BJ (cell line): Measurements from ENCODE around the gene ATF5. TPM values are rescaled to one million over a fixed set of nuclear protein-coding genes. Genes with fewer than 3 reads are reported as not detected.

ENCODE experiments used
- CTCF ChIA-PET: fragments of 350-600 bp; formaldehyde crosslinking; extraction: SDS; loops from one replicate; lab custom pipeline; 2021; ENCODE audit warnings: antibody characterized with exemption, inconsistent platforms; lab: Yijun Ruan, JAX
- POLR2A ChIA-PET: fragments of 300-600 bp; sonication (Branson Sonifier 250); formaldehyde crosslinking; extraction: SDS; loops from one replicate; lab custom pipeline; 2021; ENCODE audit warnings: antibody characterized with exemption; lab: Charles Lee
- DNase-seq: peaks from one replicate; pipeline ENCODE4 v3.0.0-alpha.2; 2011; ENCODE audit warnings: low read depth
- H3K27me3 ChIP-seq: 2 replicates; pipeline ENCODE4 v1.6.0; 2011; ENCODE audit warnings: low read length; ENCODE audit not compliant: control insufficient read depth, insufficient read depth
- H3K36me3 ChIP-seq: 2 replicates; pipeline ENCODE4 v1.5.1; 2011; ENCODE audit warnings: low read length; ENCODE audit not compliant: control insufficient read depth, insufficient read depth
- H3K4me3 ChIP-seq: 2 replicates; pipeline ENCODE4 v1.5.1; 2011; ENCODE audit warnings: low read depth, mild to moderate bottlenecking, control low read depth, low read length
- polyA plus RNA-seq: library from polyadenylated mRNA; depleted of rRNA; stranded (reverse); fragments of >200 nt; gene quantifications from 2 replicates; pipeline ENCODE4 v1.2.3, GENCODE V29; 2011
- TF ChIP-seq, protein P1 (sequence below): IDR thresholded peaks from 2 replicates; pipeline ENCODE4 v1.5.1; 2011; ENCODE audit warnings: low read depth, mild to moderate bottlenecking, control low read depth, inconsistent platforms, low read length, moderate library complexity; ENCODE audit not compliant: insufficient read depth

Gene ATF5
- polyA plus RNA-seq, 1 experiment: 7.9 TPM

DNA sequence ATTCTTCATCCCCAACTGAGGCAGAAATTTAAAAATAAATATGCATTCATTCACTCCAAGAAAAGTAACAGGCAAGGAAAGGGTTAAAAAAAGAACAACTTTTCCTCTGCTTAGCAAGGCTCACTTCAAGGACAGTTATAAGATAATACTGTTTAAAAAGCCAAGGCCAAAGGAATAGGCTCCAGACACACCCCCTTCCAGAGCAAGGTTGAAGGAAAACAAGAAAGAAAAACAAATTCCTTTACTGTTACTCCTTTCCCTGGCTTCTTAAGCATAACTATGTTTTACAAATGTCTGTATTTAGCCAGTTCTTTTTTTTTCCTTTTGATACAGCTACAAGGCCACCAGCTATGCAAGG, 23.5 kb downstream of the ATF5 start:
- Histone ChIP-seq H3K4me3 (no peak overlapping the region), H3K36me3 (no peaks in the 10 kb centered on the region), H3K27me3 (peaks cover 8% of the 10 kb centered on the region)
- ChIA-PET CTCF (interaction anchor here (0.8 to 5.1 kb wide), 2 partner anchors 9 to 15 kb away, joined by 4 to 22 read pairs; no protein-coding TSS in a partner anchor), POLR2A (interaction anchor here (0.6 kb wide), 1 partner anchor 425 kb away, joined by 9 read pairs; the partner anchor contains the start of gene RCN3)
- DNase-seq: no peak
- TF ChIP-seq, protein P1, sequence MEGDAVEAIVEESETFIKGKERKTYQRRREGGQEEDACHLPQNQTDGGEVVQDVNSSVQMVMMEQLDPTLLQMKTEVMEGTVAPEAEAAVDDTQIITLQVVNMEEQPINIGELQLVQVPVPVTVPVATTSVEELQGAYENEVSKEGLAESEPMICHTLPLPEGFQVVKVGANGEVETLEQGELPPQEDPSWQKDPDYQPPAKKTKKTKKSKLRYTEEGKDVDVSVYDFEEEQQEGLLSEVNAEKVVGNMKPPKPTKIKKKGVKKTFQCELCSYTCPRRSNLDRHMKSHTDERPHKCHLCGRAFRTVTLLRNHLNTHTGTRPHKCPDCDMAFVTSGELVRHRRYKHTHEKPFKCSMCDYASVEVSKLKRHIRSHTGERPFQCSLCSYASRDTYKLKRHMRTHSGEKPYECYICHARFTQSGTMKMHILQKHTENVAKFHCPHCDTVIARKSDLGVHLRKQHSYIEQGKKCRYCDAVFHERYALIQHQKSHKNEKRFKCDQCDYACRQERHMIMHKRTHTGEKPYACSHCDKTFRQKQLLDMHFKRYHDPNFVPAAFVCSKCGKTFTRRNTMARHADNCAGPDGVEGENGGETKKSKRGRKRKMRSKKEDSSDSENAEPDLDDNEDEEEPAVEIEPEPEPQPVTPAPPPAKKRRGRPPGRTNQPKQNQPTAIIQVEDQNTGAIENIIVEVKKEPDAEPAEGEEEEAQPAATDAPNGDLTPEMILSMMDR: no peak

DNA sequence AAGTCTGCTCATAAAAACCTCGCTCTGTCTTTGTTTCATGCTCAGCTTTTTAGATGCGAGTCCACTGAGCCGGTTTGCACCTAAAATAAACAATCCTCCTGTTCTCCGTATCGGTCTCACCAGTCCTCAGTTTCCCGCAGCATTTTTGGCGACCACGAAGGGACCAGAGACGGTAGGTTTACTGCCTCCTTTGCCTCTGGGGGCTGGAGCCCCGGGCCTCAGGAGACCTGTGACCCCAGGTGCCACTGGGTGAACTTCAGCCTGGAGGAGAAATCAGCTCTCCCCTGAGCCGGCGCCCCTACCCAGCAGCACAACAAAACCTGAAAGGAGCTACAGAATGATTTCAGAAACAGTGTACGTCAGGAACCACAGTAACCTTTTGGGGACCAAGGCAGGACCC, 23.9 kb downstream of the ATF5 start:
- TF ChIP-seq, protein P1: no peak
- POLR2A ChIA-PET: interaction anchor here (0.6 kb wide), 1 partner anchor 425 kb away, joined by 9 read pairs; the partner anchor contains the start of gene RCN3
- Histone ChIP-seq H3K36me3 (no peaks in the 10 kb centered on the region), H3K4me3 (no peak overlapping the region), H3K27me3 (peaks cover 8% of the 10 kb centered on the region)
- CTCF ChIA-PET: interaction anchor here (0.8 to 5.1 kb wide), 2 partner anchors 14 to 15 kb away, joined by 4 to 22 read pairs; no protein-coding TSS in a partner anchor
- DNase-seq: no peak

DNA sequence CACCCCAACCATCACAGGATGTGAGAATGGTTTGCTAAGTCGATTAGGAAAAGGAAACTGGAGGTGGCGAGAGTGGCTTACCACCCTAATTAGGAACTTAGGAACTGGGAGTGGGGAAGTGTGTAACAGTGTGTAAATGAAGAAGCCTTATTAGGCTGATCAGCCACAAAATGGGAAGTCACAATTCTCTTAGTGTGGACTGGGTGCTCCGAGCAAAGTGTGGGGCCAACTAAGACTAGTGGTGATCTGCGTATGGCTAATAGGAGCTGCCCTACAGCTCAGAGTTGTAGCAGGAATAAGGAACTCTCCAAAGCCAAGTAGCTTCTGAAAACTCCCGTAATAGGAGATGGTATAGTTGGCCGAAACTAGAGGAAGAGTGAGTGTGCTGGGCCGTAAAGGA, 24.4 kb downstream of the ATF5 start:
- TF ChIP-seq, protein P1: no peak
- DNase-seq: no peak
- Histone ChIP-seq H3K4me3 (no peak overlapping the region), H3K27me3 (peaks cover 8% of the 10 kb centered on the region), H3K36me3 (no peaks in the 10 kb centered on the region)
- CTCF ChIA-PET: interaction anchor here (0.8 to 5.1 kb wide), 3 partner anchors 10 to 16 kb away, joined by 4 to 22 read pairs (median 6); no protein-coding TSS in a partner anchor
- POLR2A ChIA-PET: no interaction called here

DNA sequence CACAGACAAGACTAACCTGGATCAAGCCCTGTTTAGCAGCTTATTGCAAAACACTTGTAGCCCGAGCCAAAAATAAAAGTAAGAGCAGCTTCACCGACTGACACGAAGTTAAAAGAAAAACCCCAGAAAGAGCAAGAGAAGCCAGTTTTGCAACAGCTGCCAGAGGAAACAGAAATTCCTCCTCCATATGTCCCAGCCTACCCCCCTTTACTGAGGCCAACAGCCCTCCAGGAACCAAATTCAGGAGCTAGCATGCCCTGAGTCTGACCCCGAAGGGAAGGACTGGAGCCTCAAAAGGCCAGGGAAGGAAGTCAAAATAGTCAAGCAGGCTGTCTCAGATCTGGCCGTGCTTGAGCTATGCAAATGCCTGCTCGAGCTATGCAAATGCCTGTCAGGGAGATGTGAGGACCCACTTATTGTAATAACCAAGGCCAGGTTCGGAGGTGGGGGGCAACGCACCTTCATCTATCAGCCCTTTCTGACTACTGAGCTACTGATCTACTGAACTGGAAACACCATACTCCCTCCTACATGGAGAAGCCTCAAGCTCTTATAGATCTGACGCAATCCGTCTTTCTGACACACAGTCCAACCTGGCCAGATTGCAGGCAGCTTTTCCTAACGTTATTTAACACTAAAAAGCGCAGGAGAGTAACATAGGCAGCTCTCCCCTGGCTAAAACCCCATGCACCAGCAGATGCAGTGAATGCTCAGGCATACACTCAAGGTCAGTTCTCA, 25.3 kb downstream of the ATF5 start:
- TF ChIP-seq, protein P1: no peak
- CTCF ChIA-PET: interaction anchor here (0.8 to 5.1 kb wide), 4 partner anchors 11 to 182 kb away, joined by 3 to 22 read pairs (median 5); no protein-coding TSS in a partner anchor
- H3K36me3 ChIP-seq: no peaks in the 10 kb centered on the region
- DNase-seq: no peak
- peaks cover 8% of the 10 kb centered on the region for H3K27me3 ChIP-seq
- H3K4me3 ChIP-seq: no peak overlapping the region
- POLR2A ChIA-PET: no interaction called here

DNA sequence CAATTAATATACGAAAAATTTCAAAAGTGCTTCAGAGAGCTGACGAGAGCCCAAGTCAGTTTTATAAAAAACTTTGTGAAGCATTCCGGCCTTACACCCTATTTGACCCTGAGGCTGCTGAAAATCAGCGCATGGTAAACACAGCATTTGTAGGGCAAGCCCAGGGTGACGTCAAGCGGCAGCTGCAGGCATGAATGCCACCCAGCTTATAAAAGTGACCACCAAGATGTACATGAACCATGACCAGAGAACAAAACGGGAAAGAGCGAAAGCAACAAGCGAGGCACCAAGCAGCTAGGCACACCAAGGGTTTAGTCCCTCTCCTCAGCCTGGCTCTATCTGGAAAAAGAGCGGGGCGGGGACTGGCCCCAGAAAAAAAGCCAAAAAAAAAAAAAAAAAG, 25.9 kb downstream of the ATF5 start:
- no peak overlapping the region for H3K4me3 ChIP-seq
- CTCF ChIA-PET: interaction anchor here (0.8 to 5.1 kb wide), 4 partner anchors 12 to 181 kb away, joined by 3 to 22 read pairs (median 5); no protein-coding TSS in a partner anchor
- DNase-seq: no peak
- peaks cover 8% of the 10 kb centered on the region for H3K27me3 ChIP-seq
- H3K36me3 ChIP-seq: no peaks in the 10 kb centered on the region
- TF ChIP-seq, protein P1: no peak
- POLR2A ChIA-PET: no interaction called here
